HFF-Myc (cell line): ENCODE results near the gene CCSER1.

Source experiments
- DNase-seq: peaks from one replicate; pipeline ENCODE4 v3.0.0-alpha.2; 2011; ENCODE audit warnings: low read depth; ENCODE audit errors: extremely low read depth
- H3K4me3 ChIP-seq: replicated peaks from 2 replicates; pipeline ENCODE4 v1.5.1; 2011; ENCODE audit warnings: low read depth, mild to moderate bottlenecking, control low read depth, low read length
- TF ChIP-seq, protein P1 (sequence below): IDR thresholded peaks from 2 replicates; pipeline ENCODE4 v1.5.1; 2012; ENCODE audit warnings: mild to moderate bottlenecking, low read depth, low read length, control low read depth; ENCODE audit errors: missing control alignments

The CCSER1 gene

GRCh38 chr4:90113881-90114457 lies 13.2 kb upstream of the CCSER1 start:
- H3K4me3 ChIP-seq = no peak overlapping the region
- TF ChIP-seq, protein P1, sequence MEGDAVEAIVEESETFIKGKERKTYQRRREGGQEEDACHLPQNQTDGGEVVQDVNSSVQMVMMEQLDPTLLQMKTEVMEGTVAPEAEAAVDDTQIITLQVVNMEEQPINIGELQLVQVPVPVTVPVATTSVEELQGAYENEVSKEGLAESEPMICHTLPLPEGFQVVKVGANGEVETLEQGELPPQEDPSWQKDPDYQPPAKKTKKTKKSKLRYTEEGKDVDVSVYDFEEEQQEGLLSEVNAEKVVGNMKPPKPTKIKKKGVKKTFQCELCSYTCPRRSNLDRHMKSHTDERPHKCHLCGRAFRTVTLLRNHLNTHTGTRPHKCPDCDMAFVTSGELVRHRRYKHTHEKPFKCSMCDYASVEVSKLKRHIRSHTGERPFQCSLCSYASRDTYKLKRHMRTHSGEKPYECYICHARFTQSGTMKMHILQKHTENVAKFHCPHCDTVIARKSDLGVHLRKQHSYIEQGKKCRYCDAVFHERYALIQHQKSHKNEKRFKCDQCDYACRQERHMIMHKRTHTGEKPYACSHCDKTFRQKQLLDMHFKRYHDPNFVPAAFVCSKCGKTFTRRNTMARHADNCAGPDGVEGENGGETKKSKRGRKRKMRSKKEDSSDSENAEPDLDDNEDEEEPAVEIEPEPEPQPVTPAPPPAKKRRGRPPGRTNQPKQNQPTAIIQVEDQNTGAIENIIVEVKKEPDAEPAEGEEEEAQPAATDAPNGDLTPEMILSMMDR = no peak
- no peak for DNase-seq

- H3K4me3 ChIP-seq = no peak overlapping the region
- TF ChIP-seq, protein P1 = no peak
- DNase-seq = no peak
Observed at GRCh38 chr4:90118527-90119195, 8.5 kb upstream of the CCSER1 start.

- DNase-seq = no peak
- no peak overlapping the region for H3K4me3 ChIP-seq
- TF ChIP-seq, protein P1 = no peak
Observed at GRCh38 chr4:90120037-90120436, 7.2 kb upstream of the CCSER1 start.

DNA sequence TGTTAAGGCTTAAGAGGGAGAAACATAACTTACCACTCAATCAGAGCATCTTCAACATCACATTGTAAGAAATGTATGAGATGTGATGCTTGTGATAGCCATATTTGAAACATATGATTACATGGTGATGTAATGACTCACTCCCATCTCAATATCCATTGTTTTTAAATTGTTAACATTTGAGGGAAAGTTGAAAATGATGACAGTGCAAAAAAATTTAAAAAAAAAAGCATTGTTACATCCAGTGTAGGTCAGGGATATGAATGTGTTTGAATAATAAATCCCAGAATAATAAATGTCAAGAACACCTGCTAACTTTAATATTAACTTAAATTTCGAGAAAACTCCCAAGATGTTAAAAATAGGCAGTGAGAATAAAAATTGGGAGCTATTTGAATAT lies 6.4 kb upstream of the CCSER1 start:
- DNase-seq = no peak
- TF ChIP-seq, protein P1 = no peak
- no peak overlapping the region for H3K4me3 ChIP-seq

DNA sequence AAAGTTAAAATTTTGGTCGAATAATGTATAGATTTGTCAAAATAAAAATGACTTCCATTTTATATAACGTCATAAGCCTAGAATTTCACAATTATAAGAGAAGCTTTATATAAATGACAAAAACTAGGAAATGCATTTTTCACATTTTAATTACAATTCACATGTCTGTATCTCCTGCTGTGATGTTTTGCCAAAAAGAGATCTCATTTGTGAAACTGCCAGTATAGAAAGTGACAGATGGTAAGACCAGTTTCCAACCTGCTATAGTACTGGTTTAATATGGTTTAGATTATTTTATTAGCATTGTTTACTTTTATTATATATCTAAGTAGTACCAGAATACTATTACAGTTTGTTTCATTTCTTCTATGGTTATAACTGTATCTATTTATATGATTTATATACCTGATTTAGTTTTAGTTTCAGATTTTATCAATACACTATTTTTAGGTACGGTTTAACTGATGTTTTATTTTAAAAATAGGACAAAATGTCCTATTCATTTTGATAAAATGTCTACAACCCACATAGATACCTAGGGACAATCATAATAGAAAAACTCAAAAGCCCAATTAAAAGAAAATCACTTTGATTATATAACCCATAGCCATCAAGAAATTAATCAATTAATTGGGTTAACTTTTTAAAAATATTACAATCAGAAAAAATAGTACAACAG lies 5.4 kb upstream of the CCSER1 start:
- DNase-seq = no peak
- TF ChIP-seq, protein P1 = no peak
- no peak overlapping the region for H3K4me3 ChIP-seq

GRCh38 chr4:90122355-90122748 lies 4.8 kb upstream of the CCSER1 start:
- no peak overlapping the region for H3K4me3 ChIP-seq
- TF ChIP-seq, protein P1 = no peak
- no peak for DNase-seq

- no peak for DNase-seq
- TF ChIP-seq, protein P1 = no peak
- H3K4me3 ChIP-seq = no peak overlapping the region
Observed at GRCh38 chr4:90124276-90124675, 2.9 kb upstream of the CCSER1 start.
